Ectodermal cell (in vitro differentiated cells): ENCODE data around the gene HP.

Experiments used
- H3K27ac ChIP-seq: 2 replicates; pipeline ENCODE4 v1.7.0; 2013; ENCODE audit warnings: mild to moderate bottlenecking, low read depth, low read length; ENCODE audit not compliant: insufficient read depth, poor library complexity, severe bottlenecking
- H3K27me3 ChIP-seq: 2 replicates; pipeline ENCODE4 v1.7.0; 2013; ENCODE audit warnings: mild to moderate bottlenecking, low read length; ENCODE audit not compliant: insufficient read depth, control insufficient read depth, poor library complexity, severe bottlenecking
- H3K36me3 ChIP-seq: one replicate; pipeline ENCODE4 v1.7.0; 2013; ENCODE audit warnings: low read length; ENCODE audit not compliant: control insufficient read depth, insufficient read depth
- H3K4me1 ChIP-seq: one replicate; pipeline ENCODE4 v1.7.0; 2013; ENCODE audit warnings: low read length; ENCODE audit not compliant: control insufficient read depth, insufficient read depth
- H3K4me3 ChIP-seq: 2 replicates; pipeline ENCODE4 v1.7.0; 2013; ENCODE audit warnings: low read depth, low read length, control low read depth; ENCODE audit not compliant: insufficient read depth
- H3K9me3 ChIP-seq: 2 replicates; pipeline ENCODE4 v1.7.0; 2013; ENCODE audit warnings: mild to moderate bottlenecking, low read length, moderate library complexity; ENCODE audit not compliant: control insufficient read depth
- WGBS, 2 experiments: methylation state at CpG; one replicate each; pipeline ENCODE4 v1.1.7; 2013; ENCODE audit warnings: missing lambda C conversion rate in 2 of 2; 5-methylcytosine and 5-hydroxymethylcytosine counted together

The HP gene

DNA sequence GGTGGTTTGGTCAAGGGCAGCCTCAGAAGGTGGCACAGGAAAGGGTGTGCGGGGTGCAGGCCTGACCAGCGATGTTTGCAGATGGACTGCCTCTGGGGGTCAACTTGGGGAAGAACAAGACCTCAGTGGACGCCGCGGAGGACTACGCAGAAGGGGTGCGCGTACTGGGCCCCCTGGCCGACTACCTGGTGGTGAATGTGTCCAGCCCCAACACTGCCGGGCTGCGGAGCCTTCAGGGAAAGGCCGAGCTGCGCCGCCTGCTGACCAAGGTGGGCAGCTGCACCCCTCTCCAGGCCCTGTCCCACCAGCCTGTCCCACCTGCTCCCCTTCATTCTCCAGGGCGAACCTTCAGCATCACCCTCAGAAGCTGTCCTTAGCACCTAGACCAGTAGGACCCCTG is 33.3 kb upstream of the HP start:
- Histone ChIP-seq H3K9me3 (no peaks in the 10 kb centered on the region), H3K4me3 (no peak overlapping the region), H3K36me3 (peaks cover 3% of the 10 kb centered on the region), H3K27ac (no peak overlapping the region), H3K4me1 (no peaks in the 10 kb centered on the region), H3K27me3 (no peaks in the 10 kb centered on the region)
- 87 to 89% methylated on average over 15 of the region's 15 CpGs for WGBS, 2 experiments

DNA sequence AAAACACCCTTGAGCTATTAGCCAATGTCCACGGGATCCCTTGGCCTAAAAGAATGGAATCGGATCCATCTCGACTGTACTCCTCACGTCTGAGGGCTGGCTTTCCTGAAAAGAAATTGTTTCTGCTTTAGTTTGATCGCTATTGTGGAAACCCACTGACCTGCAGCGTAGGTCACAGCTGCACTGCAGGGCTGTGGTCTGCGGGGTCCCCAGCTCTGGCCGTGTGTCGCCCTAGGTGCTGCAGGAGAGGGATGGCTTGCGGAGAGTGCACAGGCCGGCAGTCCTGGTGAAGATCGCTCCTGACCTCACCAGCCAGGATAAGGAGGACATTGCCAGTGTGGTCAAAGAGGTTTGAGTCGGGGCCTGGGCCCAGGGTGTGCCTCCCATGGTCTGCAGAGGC is 32.2 kb upstream of the HP start:
- H3K27me3 ChIP-seq: no peaks in the 10 kb centered on the region
- 95 to 96% methylated on average over 13 of the region's 13 CpGs for WGBS, 2 experiments
- no peak overlapping the region for H3K27ac ChIP-seq
- no peaks in the 10 kb centered on the region for H3K4me1 ChIP-seq
- no peaks in the 10 kb centered on the region for H3K9me3 ChIP-seq
- peaks cover 3% of the 10 kb centered on the region for H3K36me3 ChIP-seq
- no peak overlapping the region for H3K4me3 ChIP-seq

DNA sequence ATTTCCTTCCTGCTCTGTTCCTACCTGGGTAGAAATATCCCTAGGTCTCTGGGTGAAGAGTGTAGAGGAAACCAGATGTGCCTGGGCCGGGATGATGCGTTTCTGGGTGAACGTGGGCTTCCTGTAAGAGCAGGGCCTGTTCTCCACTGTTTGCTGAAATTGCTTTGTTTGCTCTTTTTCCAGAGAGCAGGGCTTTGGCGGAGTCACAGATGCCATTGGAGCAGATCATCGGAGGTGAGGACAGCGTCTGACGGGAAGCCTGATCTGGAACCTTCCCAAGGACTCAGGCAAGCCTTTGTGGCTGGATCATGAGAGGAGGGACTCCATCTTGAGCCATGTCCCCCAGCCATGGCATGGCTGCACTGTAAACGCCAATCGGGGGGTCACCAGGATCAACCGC is 30.3 kb upstream of the HP start:
- H3K36me3 ChIP-seq: peaks cover 3% of the 10 kb centered on the region
- H3K9me3 ChIP-seq: no peaks in the 10 kb centered on the region
- WGBS, 2 experiments: 91% methylated on average over 10 of the region's 10 CpGs
- H3K27me3 ChIP-seq: no peaks in the 10 kb centered on the region
- H3K27ac ChIP-seq: no peak overlapping the region
- H3K4me3 ChIP-seq: no peak overlapping the region
- H3K4me1 ChIP-seq: no peaks in the 10 kb centered on the region

DNA sequence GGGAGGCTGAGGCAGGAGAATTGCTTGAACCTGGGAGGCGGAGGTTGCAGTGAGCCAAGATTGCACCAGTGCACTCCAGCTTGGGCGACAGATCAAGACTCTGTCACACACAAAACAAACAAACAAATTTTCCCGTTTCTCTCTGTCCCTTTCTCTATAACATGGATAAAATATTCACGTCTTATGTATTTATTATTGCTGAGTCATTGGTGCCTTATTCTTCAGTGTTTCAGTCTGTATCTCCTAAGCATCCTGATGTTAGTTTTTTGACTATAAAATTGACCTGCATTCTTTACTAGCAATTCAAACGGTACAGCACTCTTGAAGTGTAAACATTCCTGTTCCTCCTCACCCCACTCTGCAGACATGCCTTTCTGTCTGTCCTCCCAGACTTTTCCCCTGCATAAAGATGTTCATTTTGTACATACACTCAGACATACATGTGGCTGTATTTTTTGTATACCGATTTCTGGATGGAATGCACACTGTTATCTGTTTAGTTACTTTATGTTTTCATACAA is 29.4 kb upstream of the HP start:
- Histone ChIP-seq H3K36me3 (peaks cover 3% of the 10 kb centered on the region), H3K27ac (no peak overlapping the region), H3K9me3 (no peaks in the 10 kb centered on the region), H3K4me3 (no peak overlapping the region), H3K27me3 (no peaks in the 10 kb centered on the region), H3K4me1 (no peaks in the 10 kb centered on the region)
- WGBS, 2 experiments: 95 to 96% methylated on average over 6 of the region's 6 CpGs

DNA sequence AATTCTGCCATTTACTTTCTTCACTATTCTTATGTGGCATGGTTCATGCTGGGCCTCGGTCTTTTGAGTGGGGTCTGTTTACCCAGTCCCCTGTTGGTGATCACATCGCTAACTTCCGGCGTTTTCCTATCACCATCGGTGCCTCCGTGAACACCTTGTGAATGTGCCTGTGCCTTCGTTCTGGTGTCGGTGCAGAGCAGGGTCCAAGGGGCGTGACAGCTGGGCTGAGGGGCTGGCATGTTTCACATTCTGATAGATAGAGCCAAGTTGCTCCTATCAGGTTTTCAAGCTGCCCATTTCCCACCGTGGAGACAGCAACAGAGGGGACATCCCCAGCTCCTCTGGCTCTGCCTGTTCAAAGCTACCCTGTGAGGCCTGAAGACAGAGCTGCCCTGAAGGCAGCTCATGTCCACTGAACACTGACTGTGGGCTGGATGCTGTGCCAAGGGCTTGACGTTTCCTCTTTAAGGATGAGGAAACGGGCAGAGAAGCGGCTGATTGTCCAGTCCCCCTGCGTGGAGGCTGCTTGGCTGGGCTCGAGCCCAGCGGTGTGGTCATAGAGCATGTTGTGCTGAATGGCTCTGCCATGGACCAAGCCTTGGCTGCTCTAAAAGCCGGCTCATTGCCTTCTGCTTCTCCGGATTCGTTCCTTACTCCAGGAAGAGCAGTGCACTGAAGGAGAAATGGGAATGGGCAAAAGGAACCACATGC is 28.7 kb upstream of the HP start:
- H3K27ac ChIP-seq: no peak overlapping the region
- H3K4me3 ChIP-seq: no peak overlapping the region
- H3K27me3 ChIP-seq: no peaks in the 10 kb centered on the region
- H3K9me3 ChIP-seq: no peaks in the 10 kb centered on the region
- peaks cover 3% of the 10 kb centered on the region for H3K36me3 ChIP-seq
- H3K4me1 ChIP-seq: no peaks in the 10 kb centered on the region
- 94 to 95% methylated on average over 19 of the region's 19 CpGs for WGBS, 2 experiments

DNA sequence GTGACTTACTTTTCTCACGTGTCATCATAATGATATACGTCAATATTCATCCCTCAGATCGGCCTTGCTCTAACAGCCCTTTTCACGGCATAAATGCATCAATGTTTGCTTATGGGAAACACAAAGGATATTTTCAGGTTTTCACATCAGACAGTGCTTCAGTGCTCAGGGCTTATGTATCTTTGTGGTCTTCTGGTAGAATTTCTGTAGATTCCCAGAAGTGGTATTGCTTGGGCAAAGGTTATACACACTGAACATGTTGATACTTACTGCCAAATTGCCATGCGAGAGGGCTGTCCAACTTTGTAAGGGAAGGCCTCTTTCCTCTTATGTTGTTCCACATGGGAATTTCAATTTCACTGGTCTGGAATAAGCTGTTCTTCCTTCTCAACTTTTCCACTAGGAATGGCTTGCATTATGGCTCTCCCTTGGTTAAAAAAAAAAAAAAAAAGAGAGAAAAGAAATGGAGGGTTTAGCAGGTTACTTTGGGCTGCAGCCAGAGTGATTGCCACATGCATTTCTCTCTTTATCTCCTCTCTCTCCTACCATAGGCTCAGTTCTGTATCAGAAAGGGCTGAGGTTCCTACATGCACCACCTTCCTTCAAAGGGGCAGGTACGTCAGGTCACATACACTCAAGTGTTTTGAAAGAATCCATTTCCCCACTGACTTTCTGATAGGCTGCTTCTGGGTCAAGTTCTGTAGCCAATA is 26.5 kb upstream of the HP start:
- Histone ChIP-seq H3K4me1 (no peaks in the 10 kb centered on the region), H3K36me3 (peaks cover 3% of the 10 kb centered on the region), H3K9me3 (no peaks in the 10 kb centered on the region), H3K27ac (no peak overlapping the region), H3K27me3 (no peaks in the 10 kb centered on the region), H3K4me3 (no peak overlapping the region)
- WGBS, 2 experiments: 94 to 97% methylated on average over 6 of the region's 6 CpGs

DNA sequence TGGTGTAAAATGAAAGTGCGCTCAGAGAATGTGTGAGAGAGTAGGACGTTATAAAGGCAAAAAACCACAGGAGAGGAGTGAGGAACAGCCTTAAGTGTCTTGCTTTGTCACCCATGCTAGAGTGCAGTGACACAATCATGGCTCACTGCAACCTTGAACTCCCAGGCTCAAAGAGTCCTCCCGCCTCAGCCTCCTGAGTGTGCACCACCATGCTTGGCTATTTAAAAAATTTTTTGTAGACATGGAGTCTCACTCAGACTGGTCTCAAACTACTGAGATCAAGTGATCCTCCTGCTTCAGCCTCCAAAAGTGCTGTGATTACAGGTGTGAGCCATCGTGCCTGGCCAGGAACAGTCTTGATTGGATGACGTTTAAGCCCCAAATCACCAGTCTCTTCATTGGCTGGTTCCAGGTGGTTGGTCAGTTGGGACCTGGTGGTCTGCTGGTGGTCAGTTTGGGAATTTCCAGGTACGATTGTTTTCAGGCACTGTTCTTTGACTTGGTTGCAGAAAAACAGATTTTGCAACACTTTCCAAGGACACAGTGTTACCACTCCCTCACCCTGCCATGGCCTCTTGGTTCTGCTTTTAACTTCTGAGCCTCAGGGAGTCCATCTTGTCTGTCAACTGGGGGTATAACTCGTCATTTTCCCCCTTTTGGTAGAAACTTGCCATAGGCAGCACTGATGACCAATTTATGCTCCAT is 24.6 kb upstream of the HP start:
- Histone ChIP-seq H3K4me1 (no peaks in the 10 kb centered on the region), H3K27ac (no peak overlapping the region), H3K36me3 (peaks cover 3% of the 10 kb centered on the region), H3K27me3 (no peaks in the 10 kb centered on the region), H3K4me3 (no peak overlapping the region), H3K9me3 (no peaks in the 10 kb centered on the region)
- WGBS, 2 experiments: 89 to 91% methylated on average over 7 of the region's 7 CpGs

DNA sequence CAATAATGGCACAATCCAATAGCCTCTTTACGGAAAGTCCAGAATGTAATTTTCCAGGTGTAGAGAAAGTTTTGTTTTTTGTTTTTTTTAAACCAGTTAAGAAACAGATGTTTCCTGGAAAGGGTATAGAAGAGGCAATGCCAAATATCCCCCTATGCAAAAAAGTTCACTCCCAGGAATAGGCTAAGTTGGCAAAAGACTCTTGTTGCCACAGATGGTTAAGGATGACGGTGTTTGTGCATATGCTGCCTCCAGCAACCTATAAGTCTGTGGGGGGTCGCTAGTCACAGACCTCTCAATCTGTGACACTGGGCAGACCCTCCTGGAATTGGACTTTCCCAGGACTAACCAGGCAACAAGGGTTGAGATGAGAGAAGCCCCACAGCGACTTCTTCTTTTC is 20.9 kb upstream of the HP start:
- H3K4me1 ChIP-seq: no peaks in the 10 kb centered on the region
- no peak overlapping the region for H3K4me3 ChIP-seq
- no peak overlapping the region for H3K27ac ChIP-seq
- H3K27me3 ChIP-seq: no peaks in the 10 kb centered on the region
- H3K36me3 ChIP-seq: no peaks in the 10 kb centered on the region
- 88% methylated on average over 4 of the region's 4 CpGs for WGBS, 2 experiments
- no peaks in the 10 kb centered on the region for H3K9me3 ChIP-seq

DNA sequence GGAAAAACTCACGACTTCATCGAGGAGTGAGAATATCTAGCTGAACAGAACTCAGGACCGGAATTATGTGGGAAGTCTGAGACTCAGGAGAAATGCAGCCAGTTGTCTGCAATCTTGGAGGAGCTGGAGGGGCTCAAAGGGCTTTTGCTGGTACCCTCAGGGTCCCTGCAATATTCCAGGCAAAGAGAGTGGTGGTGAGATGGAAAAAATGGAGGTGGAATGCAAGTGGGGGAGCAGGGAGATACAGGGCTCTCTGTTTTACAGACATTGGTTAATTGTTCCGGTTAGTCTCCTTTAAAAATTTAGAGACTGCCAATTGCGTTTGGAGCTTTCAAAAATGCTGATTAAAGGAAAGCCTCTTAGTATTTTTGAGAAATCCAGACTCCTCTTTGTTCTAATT is 18.2 kb upstream of the HP start:
- Histone ChIP-seq H3K4me1 (no peaks in the 10 kb centered on the region), H3K27ac (no peak overlapping the region), H3K27me3 (no peaks in the 10 kb centered on the region), H3K36me3 (no peaks in the 10 kb centered on the region), H3K9me3 (no peaks in the 10 kb centered on the region), H3K4me3 (no peak overlapping the region)
- 82 to 93% methylated on average over 5 of the region's 5 CpGs for WGBS, 2 experiments

DNA sequence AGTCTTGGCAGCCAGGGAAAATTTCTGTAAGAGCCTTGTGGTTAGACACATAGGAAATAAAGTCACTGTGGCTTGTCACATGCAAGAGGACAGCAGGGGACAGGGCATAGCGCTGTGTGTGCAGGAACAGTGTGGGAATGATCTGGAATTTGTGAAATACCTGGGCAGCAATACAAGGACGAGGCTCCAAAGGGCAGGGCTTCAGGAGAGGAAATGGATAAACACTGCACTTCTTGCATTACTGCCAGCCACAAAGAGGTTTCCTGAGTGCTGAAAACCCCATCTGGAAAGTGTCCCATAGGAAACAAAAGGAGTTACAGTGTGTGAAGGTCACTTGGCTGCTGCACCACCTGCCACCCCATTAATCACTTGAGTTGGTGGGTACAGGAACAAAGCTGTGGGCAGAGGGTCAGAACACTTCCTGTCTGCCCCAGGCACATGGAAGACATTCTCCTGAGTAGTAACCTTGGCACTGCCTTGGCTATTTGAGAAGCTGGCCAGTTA is 12.1 kb upstream of the HP start:
- WGBS, 2 experiments: 86 to 89% methylated on average over 2 of the region's 2 CpGs
- Histone ChIP-seq H3K27ac (no peak overlapping the region), H3K9me3 (no peaks in the 10 kb centered on the region), H3K4me1 (no peaks in the 10 kb centered on the region), H3K27me3 (no peaks in the 10 kb centered on the region), H3K4me3 (no peak overlapping the region), H3K36me3 (no peaks in the 10 kb centered on the region)
